MV-4-11 (cell line): Measurements from ENCODE around the gene NUP214.
"Not testable (repeated sequence)": the region's sequence is repeated elsewhere in the genome, so short reads cannot be mapped to it uniquely, and the experiment has no call there.

Source experiments
- DNase-seq: peaks from one replicate; lab custom pipeline; 2025; lab: John Stamatoyannopoulos, UW

The NUP214 gene

GRCh38 chr9:131096269-131097125 lies 28.9 kb upstream of the NUP214 start, which contains the start of gene AIF1L:
AIF1L (plus strand) TSS chr9:131096531; CDS start chr9:131096630, 99 bp downstream.
- no peak for DNase-seq

GRCh38 chr9:131097126-131097947 lies 28.0 kb upstream of the NUP214 start:
- no peak for DNase-seq

- DNase-seq: no peak
Measured at GRCh38 chr9:131097948-131098278, 27.5 kb upstream of the NUP214 start.

GRCh38 chr9:131098391-131099101 lies 26.8 kb upstream of the NUP214 start:
- peak; percentile 23 for DNase-seq

GRCh38 chr9:131099102-131099606 lies 26.2 kb upstream of the NUP214 start:
- no peak for DNase-seq

GRCh38 chr9:131099845-131100244 lies 25.5 kb upstream of the NUP214 start:
- not testable (repeated sequence) for DNase-seq

- DNase-seq: no peak
Measured at GRCh38 chr9:131100445-131100844, 24.9 kb upstream of the NUP214 start.

GRCh38 chr9:131101207-131101964 lies 24.0 kb upstream of the NUP214 start:
- DNase-seq: no peak

GRCh38 chr9:131103024-131103423 lies 22.4 kb upstream of the NUP214 start:
- DNase-seq: no peak

GRCh38 chr9:131103535-131103934 lies 21.9 kb upstream of the NUP214 start:
- DNase-seq: no peak

- DNase-seq: no peak
Measured at GRCh38 chr9:131104016-131104740, 21.2 kb upstream of the NUP214 start.

- peak; percentile 67 for DNase-seq
Measured at GRCh38 chr9:131105952-131106351, 19.4 kb upstream of the NUP214 start.

GRCh38 chr9:131107760-131108159 lies 17.6 kb upstream of the NUP214 start:
- DNase-seq: no peak

GRCh38 chr9:131111186-131111853 lies 14.1 kb upstream of the NUP214 start:
- DNase-seq: no peak

GRCh38 chr9:131111854-131112311 lies 13.5 kb upstream of the NUP214 start:
- no peak for DNase-seq

- no peak for DNase-seq
Measured at GRCh38 chr9:131112374-131113154, 12.8 kb upstream of the NUP214 start.

GRCh38 chr9:131113655-131114054 lies 11.7 kb upstream of the NUP214 start:
- no peak for DNase-seq

GRCh38 chr9:131114084-131114535 lies 11.3 kb upstream of the NUP214 start:
- DNase-seq: no peak

- DNase-seq: not testable (repeated sequence)
Measured at GRCh38 chr9:131115360-131115742, 10.0 kb upstream of the NUP214 start.
